Measurements from ENCODE around the gene ADGRL4.
"Not testable (repeated sequence)": the region's sequence is repeated elsewhere in the genome, so short reads cannot be mapped to it uniquely, and the experiment has no call there.

ADGRL4 gene

DNA sequence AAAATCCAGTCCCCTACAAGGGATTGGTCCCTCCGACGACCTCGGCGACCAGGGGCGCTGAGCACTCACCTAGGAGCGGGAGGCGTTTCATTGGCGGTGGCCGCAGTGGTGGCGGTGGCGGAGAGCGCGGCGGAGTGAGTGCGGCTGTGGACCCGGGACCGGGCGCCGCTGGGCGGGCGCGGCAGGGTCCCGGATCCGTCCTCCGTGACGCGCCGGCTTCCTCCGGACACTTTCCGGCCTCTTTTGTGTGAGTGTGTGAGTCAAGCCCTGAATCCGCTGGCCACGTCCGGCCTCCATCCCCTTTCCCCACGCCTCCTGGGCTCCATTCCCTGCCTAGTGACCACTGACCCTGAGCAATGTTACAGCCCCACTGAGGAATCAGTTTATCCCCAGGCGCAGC is at the start of gene ADGRL4:
Gene ADGRL4 (minus strand): TSS at position 167 of the 400 bp plus-strand sequence. CDS start 76 bp downstream, at position 91.
- DNase-seq: no peak

GRCh38 chr1:79055856-79056255 is 49.3 kb upstream of the ADGRL4 start:
- no peak for DNase-seq

DNA sequence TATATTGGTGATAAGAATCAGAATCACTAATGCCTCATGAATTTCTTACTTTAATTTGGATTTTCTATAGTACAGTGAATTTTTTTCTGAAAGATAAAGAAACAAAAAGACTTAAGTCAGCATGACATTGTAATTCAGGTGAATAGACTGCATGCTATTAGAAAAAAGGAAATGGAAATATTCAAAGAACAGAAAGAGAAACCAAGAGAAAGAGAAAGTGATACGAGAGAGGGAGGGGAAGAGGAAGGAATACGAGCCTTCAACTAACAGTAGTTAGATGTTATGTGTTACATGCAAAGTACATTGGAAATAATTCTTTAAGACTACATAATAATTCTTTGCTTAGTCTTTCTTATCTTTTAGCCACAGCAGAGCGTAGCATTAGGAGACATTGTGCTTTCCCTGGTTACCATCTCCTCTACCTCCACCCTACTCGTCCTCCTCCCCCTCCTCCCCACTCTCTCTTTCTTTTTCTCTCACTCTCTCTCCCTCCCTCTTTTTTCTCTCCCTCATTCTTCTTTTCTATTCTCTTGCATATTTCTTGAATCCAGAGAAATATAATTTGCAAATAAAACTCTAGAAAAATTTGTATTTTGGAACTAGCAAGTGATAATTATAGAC is 46.4 kb upstream of the ADGRL4 start:
- DNase-seq: no peak

DNA sequence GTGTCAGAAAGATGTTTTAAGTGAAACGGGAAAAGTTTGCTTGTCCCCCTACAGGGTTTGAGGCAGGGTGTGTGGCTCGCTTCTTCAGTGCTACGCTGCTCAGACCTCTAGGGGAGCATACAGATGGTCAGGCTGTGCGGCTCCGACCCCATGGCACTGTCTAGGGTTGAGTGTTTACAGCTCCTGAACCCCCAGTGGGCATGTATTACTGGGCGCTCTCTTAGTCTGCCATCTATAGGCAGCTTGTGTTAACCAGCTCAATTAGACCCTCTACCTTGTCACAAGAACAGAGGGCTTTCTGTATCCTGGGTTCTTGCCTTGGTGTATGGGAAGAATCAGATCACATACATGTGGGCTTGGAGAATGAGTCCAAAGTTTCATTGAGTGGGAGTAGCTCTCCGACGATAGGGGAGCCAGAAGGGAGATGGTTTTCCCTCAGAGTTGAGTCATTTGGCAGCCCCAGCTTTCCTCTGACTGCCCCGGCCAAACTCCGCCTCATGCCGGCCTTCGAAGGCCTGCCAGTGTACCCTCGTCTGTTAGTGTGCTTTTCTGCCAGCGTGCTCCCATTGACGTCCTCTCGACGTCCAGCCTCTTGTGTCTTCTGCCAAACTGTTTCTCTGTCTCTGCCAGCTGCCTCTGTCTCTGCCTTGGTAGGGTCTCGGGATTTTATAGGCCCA is 38.6 kb upstream of the ADGRL4 start:
- DNase-seq: no peak

- DNase-seq: no peak
Measured at GRCh38 chr1:79043506-79043905, 37.0 kb upstream of the ADGRL4 start.

DNA sequence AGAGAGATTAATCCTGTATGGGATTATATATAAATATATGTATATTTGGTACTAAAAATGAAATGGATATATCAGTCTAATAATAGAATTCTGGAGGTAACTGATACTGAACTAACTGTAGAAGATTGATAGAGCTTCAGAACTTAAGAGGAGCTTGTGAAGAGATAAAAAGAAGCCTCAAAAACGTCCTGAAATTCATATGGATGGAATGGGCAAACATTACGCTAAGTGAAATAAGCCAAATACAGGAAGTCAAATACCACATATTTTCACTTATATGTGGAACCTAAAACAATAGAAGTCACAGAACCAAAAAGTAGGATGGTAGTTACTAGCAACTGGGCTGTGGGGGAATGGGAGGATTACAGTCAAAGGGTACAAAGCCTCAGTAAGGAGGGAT is 36.0 kb upstream of the ADGRL4 start:
- no peak for DNase-seq

DNA sequence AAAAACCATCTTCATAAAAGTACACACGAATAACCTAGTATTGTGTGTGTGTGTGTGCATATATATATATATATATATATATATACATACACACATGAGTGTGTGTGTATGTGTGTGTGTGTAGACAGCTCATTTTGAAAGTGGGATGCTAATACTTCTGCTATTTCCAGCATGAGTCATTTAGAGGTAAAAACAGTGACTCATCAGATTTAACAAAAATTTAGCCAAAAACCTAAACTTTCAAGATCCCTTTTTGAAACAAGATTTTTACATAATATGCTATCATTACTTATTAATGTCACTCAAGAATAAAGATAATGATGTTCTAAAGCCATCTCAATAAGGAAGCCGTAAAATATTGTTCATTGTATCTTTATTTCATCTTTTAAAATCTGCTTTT is 35.6 kb upstream of the ADGRL4 start:
- DNase-seq: no peak

DNA sequence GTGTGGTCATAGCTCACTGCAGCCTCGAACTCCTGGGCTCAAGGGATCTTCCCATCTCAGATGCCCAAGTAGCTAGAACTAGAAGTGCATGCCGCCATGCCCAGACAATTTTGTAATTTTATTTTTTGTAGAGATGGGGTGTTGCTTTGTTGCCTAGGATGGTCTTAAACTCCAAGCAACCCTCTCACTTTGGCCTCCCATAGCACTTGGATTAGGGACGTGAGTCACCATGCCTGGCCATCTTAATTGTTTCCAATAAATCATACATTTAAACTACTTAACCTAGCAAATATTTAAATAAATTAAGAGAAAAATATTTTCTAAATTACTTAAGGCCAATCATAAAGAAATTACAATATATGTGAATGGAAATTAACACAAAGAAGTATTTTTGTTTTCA is 35.1 kb upstream of the ADGRL4 start:
- no peak for DNase-seq

DNA sequence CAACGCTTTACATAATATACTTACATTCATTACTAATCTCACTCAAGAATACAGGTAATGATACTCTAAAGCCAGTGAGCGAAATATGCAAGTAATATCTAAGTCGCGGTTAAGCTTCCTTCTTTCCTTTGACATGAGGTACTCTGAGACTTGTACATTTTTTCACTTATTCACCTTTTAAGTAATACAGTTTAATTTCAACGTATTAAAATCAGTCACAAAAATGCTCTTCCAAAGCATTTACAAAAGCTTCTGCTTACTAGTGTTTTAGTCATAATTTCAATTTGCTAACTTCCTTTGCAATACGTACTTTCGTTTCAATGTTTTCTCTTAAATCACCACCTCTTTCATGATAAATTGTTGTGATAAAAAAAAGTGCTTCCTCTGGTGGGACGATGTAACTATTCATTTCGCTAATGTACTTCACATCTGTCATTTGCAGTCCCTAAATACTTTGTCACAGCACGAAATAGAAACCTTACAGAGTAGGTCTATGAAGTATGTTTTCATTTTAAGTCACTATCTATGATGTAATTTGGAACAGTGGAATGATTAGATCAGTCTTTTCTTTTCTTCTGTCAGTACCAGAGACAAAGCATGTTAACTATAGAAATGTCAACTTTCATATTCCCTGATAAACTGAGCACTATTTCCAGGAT is 34.0 kb upstream of the ADGRL4 start:
- DNase-seq: no peak

DNA sequence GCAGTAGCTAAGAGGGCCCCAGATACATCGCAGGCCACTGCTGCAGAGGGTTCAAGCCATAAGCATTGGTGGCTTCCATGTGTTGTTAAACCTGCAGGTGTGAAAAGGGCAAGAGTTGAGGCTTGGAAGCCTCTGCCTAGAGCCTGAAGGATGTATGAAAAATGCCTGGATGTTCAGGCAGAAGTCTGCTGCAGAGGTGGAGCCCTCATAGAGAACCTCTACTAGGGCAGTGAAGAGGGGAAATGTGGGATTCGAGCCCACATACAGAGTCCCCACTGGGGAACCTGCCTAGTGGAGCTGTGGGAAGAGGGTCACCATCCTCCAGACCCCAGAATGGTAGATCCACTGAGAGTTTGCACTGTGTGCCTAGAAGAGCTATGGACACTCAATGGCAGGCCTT is 30.6 kb upstream of the ADGRL4 start:
- no peak for DNase-seq

- no peak for DNase-seq
Measured at GRCh38 chr1:79012500-79012899, 6.0 kb upstream of the ADGRL4 start.

- DNase-seq: no peak
Measured at GRCh38 chr1:79010589-79010988, 4.1 kb upstream of the ADGRL4 start.

- no peak for DNase-seq
Measured at GRCh38 chr1:79005945-79006344, 585 bp downstream of the ADGRL4 start.

GRCh38 chr1:79004916-79005315 is 1.6 kb downstream of the ADGRL4 start:
- no peak for DNase-seq

GRCh38 chr1:78996791-78997190 is 9.7 kb downstream of the ADGRL4 start:
- DNase-seq: no peak

DNA sequence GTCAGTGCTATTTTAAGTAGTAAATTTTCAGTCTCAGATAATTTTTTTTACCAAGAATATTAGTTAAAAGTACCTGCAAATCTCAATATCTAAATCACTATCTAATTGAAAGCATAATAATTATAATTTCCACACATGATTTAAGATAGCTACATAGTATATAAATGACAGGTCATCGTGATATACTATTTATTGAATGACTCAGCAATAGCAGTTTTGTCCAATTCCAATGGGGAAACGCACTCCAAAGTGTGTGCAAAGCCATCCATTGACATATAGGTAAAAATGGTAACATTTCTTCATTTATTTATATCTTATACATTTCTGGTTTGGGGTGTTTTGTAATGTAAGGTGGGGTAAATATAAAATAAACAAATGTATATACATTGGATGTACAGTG is 19.5 kb downstream of the ADGRL4 start:
- no peak for DNase-seq

DNA sequence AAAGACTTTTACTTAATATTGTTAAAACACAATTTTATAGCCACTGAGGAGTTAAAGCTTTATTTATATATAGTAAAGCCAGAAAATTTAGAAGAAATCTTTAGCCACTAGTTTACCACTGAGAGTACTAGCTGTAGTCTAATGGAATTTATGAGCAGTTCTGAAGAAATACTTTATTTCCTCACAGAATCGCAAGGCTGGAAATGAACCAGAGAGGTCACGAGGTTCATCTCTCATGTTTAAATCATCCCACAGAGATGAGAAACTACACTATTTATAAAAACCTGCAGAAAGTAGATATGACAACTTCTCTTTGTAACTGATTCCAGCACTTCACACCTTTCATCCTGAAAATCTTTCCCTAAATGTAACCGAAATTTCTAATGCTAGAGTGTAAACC is 26.0 kb downstream of the ADGRL4 start:
- no peak for DNase-seq

GRCh38 chr1:78972723-78973122 is 33.8 kb downstream of the ADGRL4 start:
- DNase-seq: no peak

- not testable (repeated sequence) for DNase-seq
Measured at GRCh38 chr1:78967091-78967490, 39.4 kb downstream of the ADGRL4 start.

- no peak for DNase-seq
Measured at GRCh38 chr1:78958711-78959110, 47.8 kb downstream of the ADGRL4 start.

DNA sequence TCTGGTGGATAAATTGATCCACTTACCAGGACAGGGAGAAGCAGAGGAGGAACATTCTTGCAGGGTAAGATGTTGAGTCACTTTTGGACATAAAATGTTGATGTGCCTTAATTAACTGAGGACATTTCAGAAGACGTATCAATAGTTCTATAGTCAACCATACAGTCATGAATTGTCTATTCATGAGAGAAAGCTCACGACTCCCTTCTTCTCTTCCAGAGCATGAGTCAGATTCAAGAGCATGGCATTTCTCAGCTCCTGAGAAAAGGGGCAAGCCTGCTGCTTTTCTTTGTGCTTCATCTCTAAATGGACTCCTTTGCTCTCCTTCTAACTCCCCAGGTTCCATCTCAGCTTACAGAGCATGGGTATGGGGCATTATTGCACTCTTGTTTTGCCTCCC is 55.7 kb downstream of the ADGRL4 start:
- DNase-seq: no peak

DNA sequence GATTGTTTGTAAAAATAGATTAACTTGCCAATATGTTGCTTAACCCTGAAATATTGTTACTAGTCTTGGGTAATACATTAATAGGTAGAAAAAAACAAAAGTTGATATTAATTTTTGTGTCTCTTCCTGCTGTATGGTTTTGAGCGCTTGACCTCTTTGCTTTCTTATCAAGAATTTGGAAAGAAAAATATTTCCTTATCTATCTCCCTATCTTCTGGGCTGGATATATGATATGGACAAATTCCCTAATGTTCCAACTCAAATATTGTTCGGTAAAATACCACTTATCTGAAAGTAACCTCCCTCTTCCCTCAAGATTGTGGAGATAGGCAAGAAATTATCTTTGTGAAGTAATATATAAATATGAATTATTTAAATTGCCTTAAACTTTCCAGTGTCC is 57.3 kb downstream of the ADGRL4 start:
- DNase-seq: no peak

GRCh38 chr1:78919150-78919549 is 87.4 kb downstream of the ADGRL4 start:
- DNase-seq: no peak

- no peak for DNase-seq
Measured at GRCh38 chr1:78918157-78918556, 88.4 kb downstream of the ADGRL4 start.
